DMS153 (cell line): Measurements from ENCODE around the gene SLFN11.
"Not testable (repeated sequence)": the region's sequence is repeated elsewhere in the genome, so short reads cannot be mapped to it uniquely, and the experiment has no call there.

ENCODE experiments used
- DNase-seq: peaks from one replicate; lab custom pipeline; 2025; lab: John Stamatoyannopoulos, UW

The SLFN11 gene

GRCh38 chr17:35361027-35361426 lies 12.4 kb downstream of the SLFN11 start:
- DNase-seq = no peak

GRCh38 chr17:35359398-35359797 lies 14.0 kb downstream of the SLFN11 start:
- DNase-seq = no peak

GRCh38 chr17:35352284-35352683 lies 21.1 kb downstream of the SLFN11 start:
- DNase-seq = no peak

- DNase-seq = no peak
Observed at GRCh38 chr17:35350493-35350892, 22.9 kb downstream of the SLFN11 start.

- DNase-seq = peak; percentile 11
Observed at GRCh38 chr17:35345926-35346771, 27.3 kb downstream of the SLFN11 start.

GRCh38 chr17:35345445-35345925 lies 27.9 kb downstream of the SLFN11 start:
- no peak for DNase-seq

GRCh38 chr17:35344262-35344661 lies 29.2 kb downstream of the SLFN11 start:
- DNase-seq = no peak

- DNase-seq = no peak
Observed at GRCh38 chr17:35342276-35342675, 31.1 kb downstream of the SLFN11 start.

GRCh38 chr17:35341411-35341992 lies 31.9 kb downstream of the SLFN11 start:
- no peak for DNase-seq

GRCh38 chr17:35338230-35338629 lies 35.2 kb downstream of the SLFN11 start:
- DNase-seq = no peak

GRCh38 chr17:35337364-35337763 lies 36.1 kb downstream of the SLFN11 start:
- no peak for DNase-seq

GRCh38 chr17:35333578-35333977 lies 39.8 kb downstream of the SLFN11 start:
- not testable (repeated sequence) for DNase-seq

- no peak for DNase-seq
Observed at GRCh38 chr17:35322749-35323148, 50.7 kb downstream of the SLFN11 start.

- no peak for DNase-seq
Observed at GRCh38 chr17:35315971-35316370, 57.5 kb downstream of the SLFN11 start.

- no peak for DNase-seq
Observed at GRCh38 chr17:35315283-35315682, 58.1 kb downstream of the SLFN11 start.

- no peak for DNase-seq
Observed at GRCh38 chr17:35314415-35315216, 58.8 kb downstream of the SLFN11 start.

- no peak for DNase-seq
Observed at GRCh38 chr17:35313875-35314409, 59.5 kb downstream of the SLFN11 start.

- peak; percentile 45 for DNase-seq
Observed at GRCh38 chr17:35312790-35313711, 60.4 kb downstream of the SLFN11 start.

- DNase-seq = no peak
Observed at GRCh38 chr17:35312346-35312745, 61.1 kb downstream of the SLFN11 start.

GRCh38 chr17:35309345-35309744 lies 64.1 kb downstream of the SLFN11 start:
- not testable (repeated sequence) for DNase-seq
